Activated CD4-positive, alpha-beta T cell treated with anti-CD3 and anti-CD28 coated beads for 24 hours (primary cell): Measurements from ENCODE around the gene SMG6.

Source experiments
- DNase-seq, 2 donors: peaks; one replicate each; pipeline ENCODE4 v3.0.0-alpha.2; 2020; ENCODE audit warnings: low read depth in 2 of 2

Gene SMG6

GRCh38 chr17:2060681-2061440 is 242.7 kb downstream of the SMG6 start:
- DNase-seq = no peak

GRCh38 chr17:2060385-2060658 is 243.3 kb downstream of the SMG6 start:
- DNase-seq = no peak

GRCh38 chr17:2059547-2060384 is 243.8 kb downstream of the SMG6 start:
- DNase-seq = no peak

DNA sequence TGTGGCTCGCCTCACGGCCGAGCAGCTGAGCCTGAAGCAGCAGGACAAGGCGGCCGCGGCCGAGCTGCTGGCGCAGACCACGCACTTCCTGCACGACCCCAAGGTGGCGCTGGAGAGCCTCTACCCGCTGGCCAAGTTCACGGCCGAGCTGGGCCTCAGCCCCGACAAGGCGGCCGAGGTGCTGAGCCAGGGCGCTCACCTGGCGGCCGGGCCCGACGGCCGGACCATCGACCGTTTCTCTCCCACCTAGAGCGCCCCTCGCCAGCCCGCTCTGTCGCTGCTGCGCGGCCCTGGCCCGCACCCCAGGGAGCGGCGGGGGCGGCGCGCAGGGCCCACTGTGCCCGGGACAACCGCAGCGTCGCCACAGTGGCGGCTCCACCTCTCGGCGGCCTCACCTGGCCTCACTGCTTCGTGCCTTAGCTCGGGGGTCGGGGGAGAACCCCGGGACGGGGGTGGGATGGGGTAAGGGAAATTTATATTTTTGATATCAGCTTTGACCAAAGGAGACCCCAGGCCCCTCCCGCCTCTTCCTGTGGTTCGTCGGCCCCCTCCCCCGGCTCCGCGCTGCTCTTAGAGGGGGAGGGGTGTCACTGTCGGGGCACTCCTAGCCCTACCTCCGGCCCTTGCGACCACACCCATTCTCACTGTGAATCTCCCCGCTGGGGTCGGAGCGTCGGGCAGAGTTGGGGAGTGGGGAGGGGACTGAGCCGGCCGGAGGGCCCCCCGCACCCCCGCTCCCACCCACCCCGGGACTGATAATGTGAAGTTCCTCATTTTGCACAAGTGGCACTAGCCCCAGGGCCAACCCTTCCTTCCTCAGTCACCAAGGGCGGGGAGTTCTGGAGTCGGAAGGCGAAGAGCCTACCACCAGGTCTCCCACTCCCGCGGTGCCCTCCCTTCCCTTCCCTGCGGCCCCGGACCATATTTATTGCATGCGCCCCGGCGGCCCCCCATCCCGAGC is 244.7 kb downstream of the SMG6 start:
- peak; percentile 49 to 74 for DNase-seq

- no peak for DNase-seq
Observed at GRCh38 chr17:2057760-2058585, 245.6 kb downstream of the SMG6 start.

- no peak for DNase-seq
Observed at GRCh38 chr17:2057175-2057759, 246.3 kb downstream of the SMG6 start.

GRCh38 chr17:2056206-2057174 is 247.1 kb downstream of the SMG6 start:
- DNase-seq = no peak

DNA sequence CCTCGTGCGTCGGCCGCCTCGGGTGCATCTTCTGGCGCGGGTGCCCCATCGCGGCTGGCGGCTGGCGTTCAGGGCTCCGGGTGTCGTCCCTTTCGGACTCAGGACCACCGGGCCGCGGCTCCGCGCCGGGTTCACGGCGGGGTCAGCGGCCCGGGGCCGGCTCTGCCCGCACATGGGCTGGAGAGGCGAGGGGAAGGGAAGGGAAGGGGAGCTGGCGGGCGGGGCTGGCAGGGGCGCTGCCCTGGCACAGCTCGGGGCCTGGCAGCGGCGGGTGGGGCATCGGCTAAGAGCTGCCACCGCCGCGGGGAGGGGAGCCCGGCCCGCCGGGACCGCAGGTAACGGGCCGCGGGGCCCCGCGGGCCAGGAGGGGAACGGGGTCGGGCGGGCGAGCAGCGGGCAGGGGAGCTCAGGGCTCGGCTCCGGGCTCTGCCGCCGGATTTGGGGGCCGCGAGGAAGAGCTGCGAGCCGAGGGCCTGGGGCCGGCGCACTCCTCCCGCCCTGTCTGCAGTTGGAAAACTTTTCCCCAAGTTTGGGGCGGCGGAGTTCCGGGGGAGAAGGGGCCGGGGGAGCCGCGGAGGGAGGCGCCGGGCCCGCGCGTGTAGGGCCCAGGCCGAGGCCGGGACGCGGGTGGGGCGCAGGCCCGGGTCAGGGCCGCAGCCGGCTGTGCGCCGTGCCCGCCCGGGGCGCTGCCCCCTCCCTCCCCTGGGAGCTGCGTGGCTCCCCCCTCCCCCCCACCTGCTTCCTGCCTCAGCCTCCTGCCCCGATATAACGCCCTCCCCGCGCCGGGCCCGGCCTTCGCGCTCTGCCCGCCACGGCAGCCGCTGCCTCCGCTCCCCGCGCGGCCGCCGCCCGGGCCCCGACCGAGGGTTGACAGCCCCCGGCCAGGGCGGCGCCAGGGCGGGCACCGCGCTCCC is 248.0 kb downstream of the SMG6 start:
- no peak for DNase-seq

DNA sequence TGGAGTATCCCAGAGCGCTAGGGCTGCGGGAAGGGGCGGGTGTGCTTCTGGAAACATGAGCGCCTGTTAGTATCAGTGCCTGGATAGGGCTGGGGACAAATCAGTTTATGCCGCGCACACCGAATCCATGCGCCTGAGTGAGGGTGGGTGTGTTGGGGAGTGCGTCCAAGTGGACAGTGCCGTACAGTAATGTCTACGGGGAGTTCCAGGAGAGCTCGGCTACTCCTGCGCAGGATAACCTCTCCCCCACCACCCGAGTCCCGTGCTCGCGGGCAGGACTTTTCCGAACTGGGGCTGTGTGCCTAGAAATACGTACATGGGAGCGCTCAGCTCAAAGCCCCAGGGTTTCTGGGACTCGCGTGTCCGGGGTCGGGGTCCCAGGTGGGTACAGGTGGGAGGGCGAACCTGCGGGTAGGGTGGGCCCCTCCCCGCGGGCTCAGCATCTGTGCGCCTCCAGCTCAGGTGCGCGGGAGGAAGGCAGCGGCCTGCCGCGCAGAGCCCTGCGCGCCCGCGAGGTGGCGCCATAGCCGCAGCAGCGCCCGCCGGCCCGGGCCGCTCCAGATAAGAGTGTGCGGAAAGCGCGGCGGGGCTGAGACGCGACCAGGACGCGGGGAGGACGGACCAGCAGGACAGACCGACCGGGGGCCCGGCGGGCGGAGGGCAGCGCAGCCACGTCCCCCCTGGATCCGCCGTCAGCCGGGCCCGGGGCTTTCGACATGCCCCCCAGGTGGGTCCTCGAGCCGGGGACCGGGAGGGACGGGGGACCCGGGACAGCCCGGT is 248.9 kb downstream of the SMG6 start, which contains the start of gene HIC1:
TSS of gene HIC1 (plus strand) at position 592 of the 780 bp plus-strand sequence. CDS start 1,588 bp downstream, outside the sequence.
- peak; percentile 67 to 68 for DNase-seq

GRCh38 chr17:2054262-2054511 is 249.4 kb downstream of the SMG6 start:
- DNase-seq = no peak

DNA sequence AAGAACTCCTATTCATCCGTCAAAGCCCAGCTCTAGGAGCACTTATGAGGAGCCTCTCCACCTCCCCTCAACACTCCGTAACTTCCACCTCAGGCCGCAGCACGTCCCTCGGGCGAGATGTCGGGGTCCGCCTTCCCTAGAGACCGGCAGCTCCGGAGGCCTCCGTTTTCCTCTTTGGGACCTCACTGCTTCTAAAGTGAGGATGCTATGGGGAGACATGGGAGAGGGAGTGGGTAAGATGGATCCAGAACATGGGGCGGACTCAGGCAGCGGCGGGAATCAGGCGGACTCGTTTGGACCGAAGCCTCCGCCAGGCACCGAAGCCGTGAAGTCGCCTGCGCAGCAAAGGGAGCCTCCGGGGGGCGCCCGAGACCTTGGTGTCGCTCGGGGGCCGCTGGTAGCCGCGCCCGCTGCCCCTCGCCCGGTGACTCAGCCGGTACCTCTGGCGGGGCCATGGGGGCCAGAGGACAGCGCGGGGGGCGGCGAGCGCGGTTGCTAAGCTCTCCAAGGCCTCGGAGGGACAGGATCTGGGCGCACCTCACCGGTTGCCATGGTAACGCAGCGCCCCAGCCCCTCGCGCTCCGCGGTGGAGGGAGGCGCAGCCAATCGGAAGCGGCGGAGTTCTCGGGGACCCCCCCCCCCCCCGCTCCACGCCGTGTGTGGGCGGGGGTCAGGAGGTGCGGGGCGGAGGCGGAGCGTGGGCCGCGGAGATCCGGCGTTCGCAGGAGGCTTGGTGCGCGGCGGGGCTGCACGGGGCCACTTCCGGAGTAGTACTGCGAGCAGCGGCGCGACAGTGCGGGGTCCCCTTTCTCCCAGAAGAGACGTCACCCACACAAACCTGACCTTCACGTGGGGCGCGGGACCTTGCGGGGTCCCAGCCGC is 250.0 kb downstream of the SMG6 start:
- DNase-seq = peak; percentile 61 to 75

- no peak for DNase-seq
Observed at GRCh38 chr17:2051933-2052559, 251.5 kb downstream of the SMG6 start.

- no peak for DNase-seq
Observed at GRCh38 chr17:2051061-2051932, 252.3 kb downstream of the SMG6 start.

- peak in 1 of 2 donors; percentile 53 for DNase-seq
Observed at GRCh38 chr17:2050300-2051060, 253.1 kb downstream of the SMG6 start.
